ENCODE results near the gene AP1G2. TPM values are rescaled to one million over a fixed set of nuclear protein-coding genes. Genes with fewer than 3 reads are reported as not detected.

Gene AP1G2
- total and polyA plus RNA-seq, 2 of the 13 experiments (the other 11 are each of a cell fraction or from before 2014, with no cell fraction given), result 96.9 to 611 TPM

- peak; percentile 45 for TF ChIP-seq ASH2L (IDR thresholded peaks at IDR 0.05; ENCODE audit: insufficient read length, low read depth, low read length)
- TF ChIP-seq ZNF460 (CRISPR knock-in tag; IDR thresholded peaks at IDR 0.05; ENCODE audit: borderline replicate concordance), result no peak
- TF ChIP-seq, protein P1, sequence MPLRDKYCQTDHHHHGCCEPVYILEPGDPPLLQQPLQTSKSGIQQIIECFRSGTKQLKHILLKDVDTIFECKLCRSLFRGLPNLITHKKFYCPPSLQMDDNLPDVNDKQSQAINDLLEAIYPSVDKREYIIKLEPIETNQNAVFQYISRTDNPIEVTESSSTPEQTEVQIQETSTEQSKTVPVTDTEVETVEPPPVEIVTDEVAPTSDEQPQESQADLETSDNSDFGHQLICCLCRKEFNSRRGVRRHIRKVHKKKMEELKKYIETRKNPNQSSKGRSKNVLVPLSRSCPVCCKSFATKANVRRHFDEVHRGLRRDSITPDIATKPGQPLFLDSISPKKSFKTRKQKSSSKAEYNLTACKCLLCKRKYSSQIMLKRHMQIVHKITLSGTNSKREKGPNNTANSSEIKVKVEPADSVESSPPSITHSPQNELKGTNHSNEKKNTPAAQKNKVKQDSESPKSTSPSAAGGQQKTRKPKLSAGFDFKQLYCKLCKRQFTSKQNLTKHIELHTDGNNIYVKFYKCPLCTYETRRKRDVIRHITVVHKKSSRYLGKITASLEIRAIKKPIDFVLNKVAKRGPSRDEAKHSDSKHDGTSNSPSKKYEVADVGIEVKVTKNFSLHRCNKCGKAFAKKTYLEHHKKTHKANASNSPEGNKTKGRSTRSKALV (CRISPR knock-in tag; IDR thresholded peaks at IDR 0.05), result no peak
- TF ChIP-seq MXD4 (CRISPR knock-in tag; IDR thresholded peaks at IDR 0.05), result no peak
- TF ChIP-seq ZFP90 (CRISPR knock-in tag; IDR thresholded peaks at IDR 0.05; ENCODE audit: borderline replicate concordance), result no peak
- TF ChIP-seq, protein P2, sequence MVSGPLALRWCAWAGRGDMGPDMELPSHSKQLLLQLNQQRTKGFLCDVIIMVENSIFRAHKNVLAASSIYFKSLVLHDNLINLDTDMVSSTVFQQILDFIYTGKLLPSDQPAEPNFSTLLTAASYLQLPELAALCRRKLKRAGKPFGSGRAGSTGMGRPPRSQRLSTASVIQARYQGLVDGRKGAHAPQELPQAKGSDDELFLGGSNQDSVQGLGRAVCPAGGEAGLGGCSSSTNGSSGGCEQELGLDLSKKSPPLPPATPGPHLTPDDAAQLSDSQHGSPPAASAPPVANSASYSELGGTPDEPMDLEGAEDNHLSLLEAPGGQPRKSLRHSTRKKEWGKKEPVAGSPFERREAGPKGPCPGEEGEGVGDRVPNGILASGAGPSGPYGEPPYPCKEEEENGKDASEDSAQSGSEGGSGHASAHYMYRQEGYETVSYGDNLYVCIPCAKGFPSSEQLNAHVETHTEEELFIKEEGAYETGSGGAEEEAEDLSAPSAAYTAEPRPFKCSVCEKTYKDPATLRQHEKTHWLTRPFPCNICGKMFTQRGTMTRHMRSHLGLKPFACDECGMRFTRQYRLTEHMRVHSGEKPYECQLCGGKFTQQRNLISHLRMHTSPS (CRISPR knock-in tag; IDR thresholded peaks at IDR 0.05; ENCODE audit: low read depth), result no peak; the same call in 1 of the 2 replicates
- TF ChIP-seq, protein P3, sequence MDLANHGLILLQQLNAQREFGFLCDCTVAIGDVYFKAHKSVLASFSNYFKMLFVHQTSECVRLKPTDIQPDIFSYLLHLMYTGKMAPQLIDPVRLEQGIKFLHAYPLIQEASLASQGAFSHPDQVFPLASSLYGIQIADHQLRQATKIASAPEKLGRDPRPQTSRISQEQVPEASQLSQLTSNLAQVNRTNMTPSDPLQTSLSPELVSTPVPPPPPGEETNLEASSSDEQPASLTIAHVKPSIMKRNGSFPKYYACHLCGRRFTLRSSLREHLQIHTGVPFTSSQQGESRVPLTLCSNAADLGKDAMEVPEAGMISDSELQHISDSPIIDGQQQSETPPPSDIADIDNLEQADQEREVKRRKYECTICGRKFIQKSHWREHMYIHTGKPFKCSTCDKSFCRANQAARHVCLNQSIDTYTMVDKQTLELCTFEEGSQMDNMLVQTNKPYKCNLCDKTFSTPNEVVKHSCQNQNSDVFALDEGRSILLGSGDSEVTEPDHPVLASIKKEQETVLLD (CRISPR knock-in tag; IDR thresholded peaks at IDR 0.05; ENCODE audit: low read depth), result no peak
- TF ChIP-seq ZNF609 (CRISPR knock-in tag; IDR thresholded peaks at IDR 0.05; ENCODE audit: borderline replicate concordance), result no peak
- TF ChIP-seq NCOA2 (CRISPR knock-in tag; IDR thresholded peaks at IDR 0.05), result no peak
- no peak for TF ChIP-seq ZNF282 (IDR thresholded peaks at IDR 0.05; ENCODE audit: partially characterized antibody)
- TF ChIP-seq ZNF33A (CRISPR knock-in tag; IDR thresholded peaks at IDR 0.05; ENCODE audit: borderline replicate concordance), result no peak
- TF ChIP-seq ZNF260 (CRISPR knock-in tag; IDR thresholded peaks at IDR 0.05; ENCODE audit: borderline replicate concordance, low read depth), result no peak
- TF ChIP-seq ZNF256 (CRISPR knock-in tag; conservative IDR thresholded peaks at IDR 0.05), result no peak
- no peak for TF ChIP-seq ZNF563 (CRISPR knock-in tag; IDR thresholded peaks at IDR 0.05)
- no peak for TF ChIP-seq SRSF9 (IDR thresholded peaks at IDR 0.05; ENCODE audit: borderline replicate concordance, insufficient read depth, low read depth, low read length, poor library complexity, severe bottlenecking)
- TF ChIP-seq PLRG1 (conservative IDR thresholded peaks at IDR 0.05), result no peak
These were observed 4.3 kb upstream of the AP1G2 start (continued) for GRCh38 chr14:23571701-23572523.
